Mucosa of gallbladder (tissue), 1 donor: ENCODE results near the gene DCTN4. TPM values are rescaled to one million over a fixed set of nuclear protein-coding genes. Genes with fewer than 3 reads are reported as not detected.

Experiments
- DNase-seq: peaks from one replicate; pipeline ENCODE4 v3.0.0-alpha.2; 2020; ENCODE audit warnings: low spot score
- total RNA-seq: library from RNA; stranded (reverse); gene quantifications from one replicate; pipeline ENCODE4 v1.2.1, GENCODE V29; 2021
- donor health status: DM: no; HTN: no; CAD: no.

DCTN4 gene
- total RNA-seq, 1 donor from 2014 or later = 69.4 TPM

- DNase-seq = no peak
These were observed 17.8 kb downstream of the DCTN4 start for GRCh38 chr5:150740992-150741391.

DNA sequence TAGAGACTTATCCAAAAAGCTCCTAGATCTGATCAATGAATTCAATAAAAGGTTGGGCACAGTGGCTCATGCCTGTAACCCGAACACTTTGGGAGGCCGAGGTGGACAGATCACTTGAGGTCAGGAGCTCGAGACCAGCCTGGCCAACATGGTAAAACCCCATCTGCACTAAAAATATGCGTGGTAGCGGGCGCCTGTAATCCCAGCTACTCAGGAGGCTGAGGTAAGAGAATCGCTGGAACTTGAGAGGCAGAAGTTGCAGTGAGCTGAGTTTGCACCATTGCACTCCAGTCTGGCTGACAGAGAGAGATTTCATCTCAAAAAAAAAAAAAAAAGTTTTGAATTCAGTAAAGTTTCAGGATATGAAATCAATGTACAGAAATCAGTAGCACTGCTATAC, 20.0 kb downstream of the DCTN4 start:
- no peak for DNase-seq

- peak; percentile 38 for DNase-seq
These were observed 24.0 kb downstream of the DCTN4 start for GRCh38 chr5:150734579-150735384.

DNA sequence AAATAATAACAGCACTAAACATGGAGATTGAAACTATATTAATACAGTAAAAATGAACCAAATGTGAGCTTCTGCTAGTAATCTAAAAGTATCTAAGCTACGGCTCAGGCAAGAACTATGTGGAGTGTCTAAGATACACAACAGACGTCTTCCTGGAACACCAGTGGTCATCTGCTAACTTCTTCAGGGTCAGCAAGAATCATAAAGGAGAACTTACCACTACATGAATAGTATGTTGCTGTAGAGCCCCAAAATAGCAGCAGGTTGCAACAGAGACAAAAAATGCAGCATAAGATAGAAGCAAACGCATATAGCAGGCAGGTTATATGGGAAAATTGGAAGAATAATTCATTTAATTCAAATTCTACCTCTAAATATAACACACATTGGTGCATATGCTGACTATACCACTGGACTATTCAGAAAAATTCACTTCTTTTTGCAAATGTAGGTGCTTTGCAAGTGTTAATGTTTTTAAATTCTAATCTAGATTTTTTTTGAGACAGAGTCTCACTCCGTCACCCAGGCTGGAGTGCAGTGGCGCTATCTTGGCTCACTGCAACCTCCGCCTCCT, 27.1 kb downstream of the DCTN4 start:
- no peak for DNase-seq

- no peak for DNase-seq
These were observed 29.0 kb downstream of the DCTN4 start for GRCh38 chr5:150729859-150730258.

GRCh38 chr5:150723845-150724244, 35.0 kb downstream of the DCTN4 start:
- DNase-seq = no peak

DNA sequence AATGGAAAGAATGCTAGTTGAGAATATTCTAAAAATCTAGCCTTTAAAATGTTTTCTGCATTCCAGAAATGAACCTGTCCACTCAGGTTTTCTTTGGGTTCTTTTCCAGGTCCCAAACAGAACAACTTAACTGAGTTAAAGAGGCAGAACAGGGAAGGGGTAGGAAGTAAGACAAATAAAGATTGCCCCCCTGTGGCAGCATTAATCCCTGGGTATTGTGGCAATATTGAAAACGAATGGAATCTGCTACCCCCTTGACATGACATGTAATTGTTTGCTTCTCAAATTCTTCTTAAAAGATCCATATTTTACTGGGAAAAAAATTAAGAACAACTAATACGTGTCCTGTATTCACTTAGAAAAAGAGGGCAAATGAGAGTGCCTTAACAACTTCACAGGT, 48.7 kb downstream of the DCTN4 start:
- DNase-seq = no peak

GRCh38 chr5:150706776-150707390, 51.9 kb downstream of the DCTN4 start:
- DNase-seq = no peak

- DNase-seq = no peak
These were observed 55.1 kb downstream of the DCTN4 start for GRCh38 chr5:150703762-150704161.

- DNase-seq = peak; percentile 94
These were observed 58.0 kb downstream of the DCTN4 start, which contains the start of gene RBM22 for GRCh38 chr5:150700594-150701377. Gene RBM22, minus strand, starts transcription at chr5:150701062. Its CDS starts 77 bp downstream, at chr5:150700985.

DNA sequence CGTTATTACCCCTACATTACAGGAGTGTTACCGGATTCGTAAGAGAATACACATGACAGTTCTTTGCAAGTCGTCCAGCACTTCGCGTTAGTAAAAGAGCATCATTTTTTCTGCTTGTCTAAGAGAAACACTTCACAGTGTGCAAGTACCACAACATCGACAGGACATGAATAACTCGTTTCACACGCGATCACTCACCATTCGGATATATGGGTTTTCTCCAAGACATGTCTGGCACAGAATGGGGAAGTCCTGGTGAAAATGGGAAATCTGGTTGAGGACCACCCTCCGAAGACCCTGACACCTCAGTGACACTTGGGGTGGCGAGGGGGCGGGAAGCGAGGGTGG, 58.6 kb downstream of the DCTN4 start:
- DNase-seq = no peak

- no peak for DNase-seq
These were observed 64.2 kb downstream of the DCTN4 start for GRCh38 chr5:150694612-150695011.

DNA sequence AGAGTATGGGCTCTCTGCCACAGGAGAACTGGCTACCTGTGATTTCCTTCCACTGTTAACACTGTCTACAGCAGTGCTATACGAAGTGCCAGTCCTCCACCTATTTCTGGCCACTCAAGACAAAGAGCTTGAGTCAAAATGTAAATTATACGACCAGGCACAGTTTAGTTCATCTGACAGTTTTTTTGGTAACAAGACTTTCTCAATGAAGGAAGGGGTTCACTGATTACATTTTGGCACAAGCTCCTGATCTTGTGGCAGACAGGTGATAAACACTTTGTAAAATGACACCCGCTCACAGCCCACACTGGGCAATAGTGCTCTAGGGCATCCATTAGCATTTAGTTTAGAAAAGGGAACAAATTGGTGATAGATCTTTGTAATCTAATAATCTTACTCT, 66.5 kb downstream of the DCTN4 start:
- no peak for DNase-seq

- no peak for DNase-seq
These were observed 68.1 kb downstream of the DCTN4 start for GRCh38 chr5:150690760-150691159.

GRCh38 chr5:150689120-150689519, 69.7 kb downstream of the DCTN4 start:
- DNase-seq = no peak

- DNase-seq = no peak
These were observed 82.2 kb downstream of the DCTN4 start for GRCh38 chr5:150676578-150676977.

DNA sequence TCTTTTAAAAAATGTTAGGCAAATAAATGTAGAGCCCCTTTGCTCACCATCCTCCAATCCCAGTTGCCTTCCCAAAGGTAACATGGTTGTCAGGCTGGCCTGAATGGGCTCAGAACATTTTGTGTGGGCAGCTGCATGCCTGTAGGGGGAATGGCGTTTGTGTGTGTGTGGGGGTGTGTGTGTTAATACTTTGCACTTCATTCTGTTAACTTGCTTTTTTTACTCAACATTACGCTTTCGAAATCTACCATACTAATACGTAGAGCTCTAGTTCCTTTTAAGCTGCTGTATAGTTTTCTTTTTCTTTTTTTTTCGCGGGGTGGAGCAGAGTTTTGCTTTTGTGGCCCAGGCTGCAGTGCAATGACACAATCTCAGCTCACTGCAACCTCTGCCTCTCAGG, 83.7 kb downstream of the DCTN4 start:
- no peak for DNase-seq

DNA sequence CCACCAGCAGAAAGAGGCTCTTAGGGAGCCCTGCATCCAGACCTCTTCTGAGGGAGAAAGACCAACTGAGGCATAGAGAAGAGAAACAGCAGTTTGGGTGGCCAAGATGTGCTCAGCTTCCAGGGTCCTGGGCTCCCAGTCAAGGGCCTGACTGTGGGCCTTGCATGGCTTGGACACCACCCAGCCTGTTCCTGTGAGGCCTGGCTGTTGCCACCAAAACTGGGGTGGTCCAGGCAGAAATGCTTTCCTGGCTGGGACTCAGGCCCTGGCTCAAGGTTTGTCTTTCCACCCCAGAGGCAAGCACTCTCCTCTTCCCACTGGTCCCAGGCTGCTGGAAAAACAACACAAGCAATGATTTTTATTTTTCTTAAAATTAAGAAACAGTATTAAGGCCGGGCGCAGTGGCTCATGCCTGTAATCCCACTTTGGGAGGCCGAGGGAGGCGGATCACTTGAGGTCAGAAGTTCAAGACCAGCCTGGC, 84.4 kb downstream of the DCTN4 start:
- DNase-seq = peak; percentile 49

DNA sequence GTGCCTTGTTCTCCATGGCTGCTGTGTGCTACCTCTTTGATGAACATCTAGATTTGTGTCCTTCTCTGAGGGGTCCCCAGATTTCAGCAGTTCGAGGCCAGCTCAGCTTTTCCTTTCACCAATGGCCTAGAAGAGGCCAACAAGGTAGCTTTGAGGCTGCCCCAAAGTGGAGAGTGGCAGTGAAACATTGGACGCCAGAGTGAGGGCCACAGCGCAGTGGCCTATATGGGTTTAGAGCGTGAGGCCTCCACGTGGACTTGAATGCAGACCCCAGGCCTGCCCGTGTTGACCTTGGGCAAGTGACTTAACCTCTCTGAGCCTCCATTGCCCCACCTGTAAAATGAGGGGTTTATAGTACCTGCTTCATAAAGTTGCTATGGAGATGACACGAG, 85.9 kb downstream of the DCTN4 start:
- no peak for DNase-seq

GRCh38 chr5:150672237-150672883, 86.5 kb downstream of the DCTN4 start:
- DNase-seq = no peak

DNA sequence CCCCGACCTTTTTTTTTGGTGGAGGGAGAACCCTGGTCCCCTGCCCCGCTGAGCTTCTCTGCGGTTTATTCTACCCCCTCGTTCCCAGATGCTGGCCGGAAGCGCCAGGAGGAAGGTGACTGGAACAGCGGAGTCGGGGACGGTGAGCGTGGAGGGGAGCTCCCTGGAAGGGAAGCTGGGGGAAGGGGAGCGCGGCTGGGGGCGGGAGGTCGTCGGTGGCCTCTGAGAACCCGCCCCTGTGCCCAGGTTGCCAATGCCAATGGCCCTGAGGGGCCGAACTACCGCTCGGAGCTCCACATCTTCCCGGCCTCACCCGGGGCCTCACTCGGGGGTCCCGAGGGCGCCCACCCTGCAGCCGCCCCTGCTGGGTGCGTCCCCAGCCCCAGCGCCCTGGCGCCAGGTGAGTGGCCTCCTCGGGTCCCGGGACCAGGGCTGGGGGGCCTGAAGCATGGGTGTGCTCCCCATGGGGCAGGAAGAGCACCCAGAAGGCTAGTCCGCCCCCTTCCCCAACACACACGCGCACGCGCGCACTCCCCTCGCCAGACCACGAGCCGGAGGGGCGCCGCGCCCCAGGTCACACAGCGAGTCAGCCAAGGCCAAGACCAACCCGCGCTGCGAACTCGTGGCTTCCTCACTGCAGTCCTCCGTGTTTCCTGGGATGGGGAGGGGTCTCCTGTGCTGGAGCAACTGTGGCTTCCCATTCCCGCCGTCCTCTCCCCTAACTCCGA, 87.1 kb downstream of the DCTN4 start:
- DNase-seq = no peak
